Mesodermal cell (in vitro differentiated cells): Measurements from ENCODE around the gene CTIF.

Experiments
- H3K27ac ChIP-seq: 2 replicates; pipeline ENCODE4 v1.7.0; 2013; ENCODE audit warnings: mild to moderate bottlenecking, low read depth, low read length, moderate library complexity; ENCODE audit not compliant: severe bottlenecking
- H3K36me3 ChIP-seq: 2 replicates; pipeline ENCODE4 v1.7.1; 2013; ENCODE audit warnings: mild to moderate bottlenecking, low read length, moderate library complexity; ENCODE audit not compliant: control insufficient read depth, insufficient read depth
- H3K4me1 ChIP-seq: one replicate; pipeline ENCODE4 v1.7.1; 2013; ENCODE audit warnings: mild to moderate bottlenecking, low read length; ENCODE audit not compliant: insufficient read depth, control insufficient read depth, poor library complexity, severe bottlenecking
- H3K4me3 ChIP-seq: 2 replicates; pipeline ENCODE4 v1.7.0; 2013; ENCODE audit warnings: low read length, control low read depth, mild to moderate bottlenecking; ENCODE audit not compliant: insufficient read depth, poor library complexity, severe bottlenecking; ENCODE audit errors: extremely low read depth
- H3K9me3 ChIP-seq: 2 replicates; pipeline ENCODE4 v1.7.1; 2013; ENCODE audit warnings: mild to moderate bottlenecking, low read length, moderate library complexity; ENCODE audit not compliant: control insufficient read depth
- WGBS, 2 experiments: methylation state at CpG; one replicate each; pipeline ENCODE4 v1.1.5; 2013; ENCODE audit warnings: missing lambda C conversion rate in 2 of 2; ENCODE audit not compliant: insufficient coverage in 2 of 2; 5-methylcytosine and 5-hydroxymethylcytosine counted together

Gene CTIF

GRCh38 chr18:48533340-48534070 is 5.3 kb upstream of the CTIF start:
- Histone ChIP-seq H3K4me1 (peaks cover 19% of the 10 kb centered on the region), H3K9me3 (no peaks in the 10 kb centered on the region), H3K4me3 (no peak overlapping the region), H3K36me3 (no peaks in the 10 kb centered on the region), H3K27ac (no peak overlapping the region)
- 80 to 89% methylated on average over 3 to 4 of the region's 6 CpGs for WGBS, 2 experiments

DNA sequence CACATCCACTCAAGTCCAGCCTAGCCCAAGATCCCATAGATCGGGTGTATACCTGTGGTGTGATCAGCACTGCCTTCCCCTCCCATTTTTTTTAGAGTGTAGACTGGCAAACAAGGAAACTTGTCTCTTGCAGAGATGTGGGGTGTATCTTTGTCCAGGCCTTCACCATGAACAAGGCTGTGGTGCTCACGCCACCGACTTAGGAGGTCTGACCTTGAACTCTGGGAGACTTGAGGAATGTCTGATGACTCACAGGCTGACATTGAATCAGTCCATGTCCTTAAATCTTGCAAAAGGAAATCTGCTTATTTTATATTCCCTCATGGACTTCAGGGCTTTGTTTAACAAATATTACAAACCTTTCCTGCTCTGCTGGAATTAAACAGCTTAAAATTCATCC is 4.5 kb upstream of the CTIF start:
- H3K4me1 ChIP-seq, result peaks cover 19% of the 10 kb centered on the region
- H3K27ac ChIP-seq, result no peak overlapping the region
- 83 to 100% methylated on average over 3 of the region's 3 CpGs for WGBS, 2 experiments
- no peaks in the 10 kb centered on the region for H3K36me3 ChIP-seq
- no peak overlapping the region for H3K4me3 ChIP-seq
- no peaks in the 10 kb centered on the region for H3K9me3 ChIP-seq

- no peaks in the 10 kb centered on the region for H3K36me3 ChIP-seq
- 63% methylated on average over 1 of the region's 2 CpGs; no CpG with 5 or more reads in 1 of the 2 experiments for WGBS, 2 experiments
These were observed 2.9 kb upstream of the CTIF start for GRCh38 chr18:48535956-48536355.

GRCh38 chr18:48536516-48536915 is 2.3 kb upstream of the CTIF start:
- Histone ChIP-seq H3K4me3 (no peak overlapping the region), H3K27ac (no peak overlapping the region), H3K9me3 (no peaks in the 10 kb centered on the region), H3K4me1 (peaks cover 5% of the 10 kb centered on the region), H3K36me3 (no peaks in the 10 kb centered on the region)
- whole genome bisulfite sequencing, 2 experiments, result 89 to 93% methylated on average over 4 to 5 of the region's 6 CpGs

More at GRCh38 chr18:48535956-48536355, 2.9 kb upstream of the CTIF start:
- no peak overlapping the region for H3K27ac ChIP-seq
- H3K9me3 ChIP-seq, result no peaks in the 10 kb centered on the region
- peaks cover 8% of the 10 kb centered on the region for H3K4me1 ChIP-seq
- H3K4me3 ChIP-seq, result no peak overlapping the region

- peak overlapping the region; percentile 79 for H3K27ac ChIP-seq
- H3K4me1 ChIP-seq, result peaks cover 32% of the 10 kb centered on the region
- 0% methylated on average over 57 to 61 of the region's 70 CpGs for WGBS, 2 experiments
- no peaks in the 10 kb centered on the region for H3K9me3 ChIP-seq
- peak overlapping the region; percentile 84 for H3K4me3 ChIP-seq
- peaks cover 4% of the 10 kb centered on the region for H3K36me3 ChIP-seq
These were observed 797 bp downstream of the CTIF start for GRCh38 chr18:48539406-48540250.

GRCh38 chr18:48540251-48541025 is 1.6 kb downstream of the CTIF start:
- 0% methylated on average over 31 to 42 of the region's 86 CpGs for WGBS, 2 experiments
- H3K9me3 ChIP-seq, result no peaks in the 10 kb centered on the region

GRCh38 chr18:48541026-48541746 is 2.4 kb downstream of the CTIF start:
- Histone ChIP-seq H3K36me3 (peaks cover 4% of the 10 kb centered on the region), H3K9me3 (no peaks in the 10 kb centered on the region), H3K27ac (peak overlapping the region; percentile 66), H3K4me1 (peaks cover 47% of the 10 kb centered on the region), H3K4me3 (peak overlapping the region; percentile 84)
- WGBS, 2 experiments, result 2 to 3% methylated on average over 52 to 57 of the region's 62 CpGs

More at GRCh38 chr18:48540251-48541025, 1.6 kb downstream of the CTIF start:
- H3K4me1 ChIP-seq, result peaks cover 40% of the 10 kb centered on the region
- H3K27ac ChIP-seq, result peak overlapping the region; percentile 66
- H3K36me3 ChIP-seq, result peaks cover 4% of the 10 kb centered on the region
- peak overlapping the region; percentile 84 for H3K4me3 ChIP-seq

DNA sequence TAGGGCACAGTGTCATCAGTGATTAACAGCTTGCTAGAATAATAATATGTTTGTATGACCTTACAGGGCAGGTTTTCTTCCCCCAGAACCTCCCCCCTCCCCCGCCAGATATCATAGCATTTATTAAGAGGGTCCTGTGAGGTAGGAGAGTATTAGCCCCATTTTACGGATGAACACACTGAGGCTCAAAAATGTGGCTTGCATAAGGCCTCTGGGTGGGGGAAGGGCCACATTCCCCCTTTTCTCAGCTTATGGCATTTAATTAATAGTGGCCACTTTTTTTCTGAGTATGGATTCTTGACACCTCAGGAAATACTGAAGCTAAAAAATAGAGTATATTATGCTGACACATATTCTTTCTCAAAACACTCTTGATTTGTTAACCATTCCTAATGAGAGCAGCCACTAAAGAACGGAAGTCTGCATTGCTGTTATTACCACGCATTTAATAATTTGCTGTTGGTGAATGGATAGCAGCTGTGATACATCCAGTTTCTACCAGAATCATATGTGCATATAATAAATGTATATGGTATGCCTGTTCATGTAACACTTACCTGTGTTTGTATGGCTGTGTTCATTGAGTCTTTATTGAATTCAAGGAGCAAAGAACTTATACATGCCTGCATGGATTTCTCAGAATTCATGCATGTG is 3.0 kb downstream of the CTIF start:
- Histone ChIP-seq H3K4me1 (peaks cover 54% of the 10 kb centered on the region), H3K27ac (peak overlapping the region; percentile 66), H3K36me3 (peaks cover 4% of the 10 kb centered on the region), H3K9me3 (no peaks in the 10 kb centered on the region), H3K4me3 (peak overlapping the region; percentile 84)
- 80% methylated on average over 1 of the region's 4 CpGs; no CpG with 5 or more reads in 1 of the 2 experiments for WGBS, 2 experiments

DNA sequence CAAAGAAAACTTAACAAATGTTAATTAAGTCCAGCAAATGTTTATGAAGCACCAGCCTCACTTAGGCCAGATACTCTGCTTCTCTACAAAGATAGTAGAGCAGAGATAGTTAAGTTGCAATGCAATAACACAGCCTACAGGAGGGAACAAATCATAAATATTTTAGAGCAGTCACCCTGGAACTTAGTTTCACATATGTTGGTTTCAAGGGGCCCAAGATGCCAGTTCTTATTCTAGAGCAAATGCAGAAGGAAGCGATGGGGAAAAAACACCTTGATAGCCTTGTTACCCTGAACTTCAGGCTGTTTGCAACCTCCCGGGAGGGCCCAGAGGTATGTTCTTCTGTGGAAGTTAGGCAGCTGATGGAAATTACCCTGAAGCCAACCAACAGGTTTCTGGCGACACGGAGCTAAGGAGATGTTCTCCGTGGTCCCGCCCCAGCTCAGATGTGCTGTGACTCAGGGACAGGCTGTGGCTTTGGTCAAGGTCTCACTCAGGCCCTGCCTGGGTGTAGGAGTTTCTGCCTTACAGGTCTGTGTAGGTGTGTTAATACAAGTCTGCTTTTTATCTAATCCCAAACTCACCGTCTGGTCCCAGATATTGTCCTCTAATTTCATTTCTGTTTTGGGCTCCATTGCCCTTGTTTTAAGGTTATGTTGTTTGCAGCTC is 3.8 kb downstream of the CTIF start:
- no peak overlapping the region for H3K27ac ChIP-seq
- 40 to 100% methylated on average over 2 to 6 of the region's 7 CpGs for WGBS, 2 experiments
- no peaks in the 10 kb centered on the region for H3K9me3 ChIP-seq
- H3K4me1 ChIP-seq, result peaks cover 62% of the 10 kb centered on the region
- no peak overlapping the region for H3K4me3 ChIP-seq
- H3K36me3 ChIP-seq, result peaks cover 6% of the 10 kb centered on the region
